SK-N-SH treated with all-trans-retinoic acid at 6 μM for 48 hours (cell line): ENCODE measurements around the gene ZCCHC2.

Experiments
- ATAC-seq: fragments of 200-7000 bp; cut with Tn5 transposase; 3 replicates; pipeline ENCODE4 v1.9.1; 2020; ENCODE audit warnings: mild to moderate bottlenecking, moderate library complexity
- ARNTL ChIP-seq: fragments of 450-650 bp; formaldehyde crosslinking; IDR thresholded peaks from 2 replicates; pipeline ENCODE4 v1.5.0; 2020; ENCODE audit warnings: low read depth, mild to moderate bottlenecking, moderate library complexity, borderline replicate concordance
- BACH2 ChIP-seq: fragments of 250-450 bp; sonication (Bioruptor Pico); IDR thresholded peaks from 2 replicates; pipeline ENCODE4 v1.9.0; 2021; ENCODE audit warnings: mild to moderate bottlenecking, borderline replicate concordance
- CREB5 ChIP-seq: fragments of 250-450 bp; sonication (Bioruptor Pico); IDR thresholded peaks from 2 replicates; pipeline ENCODE4 v1.5.1; 2020; ENCODE audit warnings: low read depth, mild to moderate bottlenecking, moderate library complexity
- CSRNP3 ChIP-seq: fragments of 250-450 bp; sonication (Bioruptor Pico); IDR thresholded peaks from 2 replicates; pipeline ENCODE4 v1.5.1; 2021; ENCODE audit warnings: mild to moderate bottlenecking, moderate library complexity
- ESRRG ChIP-seq: fragments of 250-450 bp; sonication (Bioruptor Pico); IDR thresholded peaks from 2 replicates; pipeline ENCODE4 v1.6.1; 2021; ENCODE audit warnings: mild to moderate bottlenecking
- ISL1 ChIP-seq: fragments of 250-450 bp; sonication (Bioruptor Pico); IDR thresholded peaks from 2 replicates; pipeline ENCODE4 v2.1.2; 2022; ENCODE audit warnings: mild to moderate bottlenecking, moderate library complexity
- PPARA ChIP-seq: fragments of 250-450 bp; sonication (Bioruptor Pico); IDR thresholded peaks from 2 replicates; pipeline ENCODE4 v1.5.0; 2020; ENCODE audit warnings: mild to moderate bottlenecking, borderline replicate concordance
- RARB ChIP-seq: fragments of 250-450 bp; sonication (Bioruptor Pico); IDR thresholded peaks from 2 replicates; pipeline ENCODE4 v1.8.0; 2021; ENCODE audit warnings: mild to moderate bottlenecking, moderate library complexity
- SNAI2 ChIP-seq: fragments of 250-450 bp; sonication (Bioruptor Pico); IDR thresholded peaks from 2 replicates; pipeline ENCODE4 v1.5.0; 2020; ENCODE audit warnings: mild to moderate bottlenecking, moderate library complexity
- TCF4 ChIP-seq: fragments of 250-450 bp; sonication (Bioruptor Pico); IDR thresholded peaks from 2 replicates; pipeline ENCODE4 v1.8.0; 2021; ENCODE audit warnings: mild to moderate bottlenecking, moderate library complexity, borderline replicate concordance
- TOX ChIP-seq: fragments of 250-450 bp; sonication (Bioruptor Pico); IDR thresholded peaks from 2 replicates; pipeline ENCODE4 v1.8.0; 2021; ENCODE audit warnings: mild to moderate bottlenecking, moderate library complexity, borderline replicate concordance
- ZC3H10 ChIP-seq: fragments of 250-450 bp; sonication (Bioruptor Pico); IDR thresholded peaks from 2 replicates; pipeline ENCODE4 v1.5.1; 2021; ENCODE audit warnings: mild to moderate bottlenecking, moderate library complexity
- ZFP3 ChIP-seq: fragments of 250-450 bp; sonication (Bioruptor Pico); IDR thresholded peaks from 2 replicates; pipeline ENCODE4 v1.5.0; 2020; ENCODE audit warnings: mild to moderate bottlenecking, moderate library complexity
- ZNF70 ChIP-seq: fragments of 450-650 bp; formaldehyde crosslinking; IDR thresholded peaks from 2 replicates; pipeline ENCODE4 v1.5.0; 2020; ENCODE audit warnings: mild to moderate bottlenecking, moderate library complexity
- TF ChIP-seq, protein P1 (sequence below): fragments of 250-450 bp; sonication (Bioruptor Pico); IDR thresholded peaks from 2 replicates; pipeline ENCODE4 v1.8.0; 2020; ENCODE audit warnings: mild to moderate bottlenecking, moderate library complexity, borderline replicate concordance
- TF ChIP-seq, protein P2 (sequence below): fragments of 250-450 bp; sonication (Bioruptor Pico); IDR thresholded peaks from 2 replicates; pipeline ENCODE4 v1.5.0; 2020; ENCODE audit warnings: mild to moderate bottlenecking, moderate library complexity

ZCCHC2 gene

GRCh38 chr18:62610701-62611411 lies 88.0 kb downstream of the ZCCHC2 start:
- no peak for ATAC-seq
- TF ChIP-seq TCF4 (CRISPR knock-in tag) = no peak
- TF ChIP-seq SNAI2 (CRISPR knock-in tag) = no peak
- TF ChIP-seq TOX (CRISPR knock-in tag) = no peak

DNA sequence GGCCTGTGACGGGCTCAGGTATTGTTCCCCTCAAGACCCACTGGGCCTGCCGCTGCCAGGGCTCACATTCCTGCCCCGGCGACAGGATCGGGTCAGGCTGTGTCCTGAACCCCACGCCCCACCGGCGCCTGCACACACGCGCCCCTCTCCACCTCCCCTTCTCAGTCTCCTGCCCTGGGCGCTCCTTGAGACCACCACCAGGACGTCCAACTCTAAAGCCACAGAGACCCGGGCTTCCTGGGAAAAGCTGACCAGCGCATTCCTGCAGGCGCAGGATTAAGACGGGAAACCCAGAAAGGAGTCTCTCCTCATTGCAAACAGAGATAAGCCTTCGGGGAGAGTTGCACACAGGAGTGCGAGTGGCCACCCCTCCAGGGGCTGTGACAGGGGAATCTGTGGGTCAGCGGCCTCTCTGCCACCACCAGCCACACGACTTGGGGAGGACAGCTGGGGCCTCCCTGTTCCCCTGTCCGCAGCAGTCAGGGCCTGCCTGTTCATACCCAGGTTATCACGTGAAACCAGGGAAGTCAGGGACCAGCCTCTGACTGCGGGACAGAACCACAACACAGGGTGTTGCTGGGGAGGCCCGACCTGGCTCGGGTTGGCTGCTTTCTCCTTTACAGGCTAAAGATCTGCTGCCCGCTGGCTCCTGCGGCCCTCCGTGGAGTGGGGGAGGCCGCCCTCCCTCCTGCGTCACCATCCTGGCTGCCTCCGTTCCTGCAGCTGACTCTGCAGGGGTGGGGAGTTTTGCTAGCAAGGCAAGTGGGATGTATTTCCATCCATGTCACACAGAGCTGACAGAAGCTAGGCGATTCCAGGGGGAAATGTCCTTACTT lies 88.8 kb downstream of the ZCCHC2 start:
- no peak for TF ChIP-seq RARB (CRISPR knock-in tag)
- no peak for TF ChIP-seq CREB5 (CRISPR knock-in tag)
- TF ChIP-seq, protein P1, sequence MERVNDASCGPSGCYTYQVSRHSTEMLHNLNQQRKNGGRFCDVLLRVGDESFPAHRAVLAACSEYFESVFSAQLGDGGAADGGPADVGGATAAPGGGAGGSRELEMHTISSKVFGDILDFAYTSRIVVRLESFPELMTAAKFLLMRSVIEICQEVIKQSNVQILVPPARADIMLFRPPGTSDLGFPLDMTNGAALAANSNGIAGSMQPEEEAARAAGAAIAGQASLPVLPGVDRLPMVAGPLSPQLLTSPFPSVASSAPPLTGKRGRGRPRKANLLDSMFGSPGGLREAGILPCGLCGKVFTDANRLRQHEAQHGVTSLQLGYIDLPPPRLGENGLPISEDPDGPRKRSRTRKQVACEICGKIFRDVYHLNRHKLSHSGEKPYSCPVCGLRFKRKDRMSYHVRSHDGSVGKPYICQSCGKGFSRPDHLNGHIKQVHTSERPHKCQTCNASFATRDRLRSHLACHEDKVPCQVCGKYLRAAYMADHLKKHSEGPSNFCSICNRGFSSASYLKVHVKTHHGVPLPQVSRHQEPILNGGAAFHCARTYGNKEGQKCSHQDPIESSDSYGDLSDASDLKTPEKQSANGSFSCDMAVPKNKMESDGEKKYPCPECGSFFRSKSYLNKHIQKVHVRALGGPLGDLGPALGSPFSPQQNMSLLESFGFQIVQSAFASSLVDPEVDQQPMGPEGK (CRISPR knock-in tag) = no peak
- TF ChIP-seq ARNTL (CRISPR knock-in tag) = no peak
- TF ChIP-seq ESRRG (CRISPR knock-in tag) = no peak
- no peak for TF ChIP-seq ZFP3 (CRISPR knock-in tag)
- TF ChIP-seq TOX (CRISPR knock-in tag) = no peak
- no peak for TF ChIP-seq SNAI2 (CRISPR knock-in tag)
- TF ChIP-seq ZC3H10 (CRISPR knock-in tag) = no peak
- TF ChIP-seq, protein P2, sequence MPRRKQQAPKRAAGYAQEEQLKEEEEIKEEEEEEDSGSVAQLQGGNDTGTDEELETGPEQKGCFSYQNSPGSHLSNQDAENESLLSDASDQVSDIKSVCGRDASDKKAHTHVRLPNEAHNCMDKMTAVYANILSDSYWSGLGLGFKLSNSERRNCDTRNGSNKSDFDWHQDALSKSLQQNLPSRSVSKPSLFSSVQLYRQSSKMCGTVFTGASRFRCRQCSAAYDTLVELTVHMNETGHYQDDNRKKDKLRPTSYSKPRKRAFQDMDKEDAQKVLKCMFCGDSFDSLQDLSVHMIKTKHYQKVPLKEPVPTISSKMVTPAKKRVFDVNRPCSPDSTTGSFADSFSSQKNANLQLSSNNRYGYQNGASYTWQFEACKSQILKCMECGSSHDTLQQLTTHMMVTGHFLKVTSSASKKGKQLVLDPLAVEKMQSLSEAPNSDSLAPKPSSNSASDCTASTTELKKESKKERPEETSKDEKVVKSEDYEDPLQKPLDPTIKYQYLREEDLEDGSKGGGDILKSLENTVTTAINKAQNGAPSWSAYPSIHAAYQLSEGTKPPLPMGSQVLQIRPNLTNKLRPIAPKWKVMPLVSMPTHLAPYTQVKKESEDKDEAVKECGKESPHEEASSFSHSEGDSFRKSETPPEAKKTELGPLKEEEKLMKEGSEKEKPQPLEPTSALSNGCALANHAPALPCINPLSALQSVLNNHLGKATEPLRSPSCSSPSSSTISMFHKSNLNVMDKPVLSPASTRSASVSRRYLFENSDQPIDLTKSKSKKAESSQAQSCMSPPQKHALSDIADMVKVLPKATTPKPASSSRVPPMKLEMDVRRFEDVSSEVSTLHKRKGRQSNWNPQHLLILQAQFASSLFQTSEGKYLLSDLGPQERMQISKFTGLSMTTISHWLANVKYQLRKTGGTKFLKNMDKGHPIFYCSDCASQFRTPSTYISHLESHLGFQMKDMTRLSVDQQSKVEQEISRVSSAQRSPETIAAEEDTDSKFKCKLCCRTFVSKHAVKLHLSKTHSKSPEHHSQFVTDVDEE (CRISPR knock-in tag) = no peak
- TF ChIP-seq ISL1 = no peak
- no peak for TF ChIP-seq PPARA (CRISPR knock-in tag)
- no peak for ATAC-seq

DNA sequence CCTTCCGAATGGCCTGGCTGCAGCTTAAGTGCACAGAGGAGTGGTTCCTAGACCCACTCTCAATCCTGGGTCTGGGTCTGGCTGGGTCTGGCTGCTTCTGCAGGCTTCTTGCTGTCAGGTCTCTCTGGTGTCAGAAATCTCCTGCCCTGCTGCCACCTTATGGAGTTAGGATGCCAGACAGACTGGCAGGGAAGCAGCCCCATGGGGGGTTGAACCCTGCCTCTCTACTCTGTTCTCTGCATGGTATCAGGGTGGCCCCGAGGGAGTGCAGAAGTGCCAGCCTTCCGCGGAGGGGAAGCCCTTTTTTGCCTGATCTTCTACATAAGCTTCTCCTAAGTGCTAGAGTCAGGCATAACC lies 89.4 kb downstream of the ZCCHC2 start:
- ATAC-seq = no peak
- TF ChIP-seq BACH2 (CRISPR knock-in tag) (no peak), ZNF70 (CRISPR knock-in tag) (no peak), ZFP3 (CRISPR knock-in tag) (no peak), CSRNP3 (CRISPR knock-in tag) (no peak), TCF4 (CRISPR knock-in tag) (no peak), ISL1 (no peak), RARB (CRISPR knock-in tag) (no peak), SNAI2 (CRISPR knock-in tag) (no peak), ZC3H10 (CRISPR knock-in tag) (no peak)
- TF ChIP-seq, protein P1 (CRISPR knock-in tag) = no peak
- TF ChIP-seq, protein P2 (CRISPR knock-in tag) = no peak
